Glutamatergic neuron (in vitro differentiated cells): ENCODE measurements around the gene MBD4. TPM values are rescaled to one million over a fixed set of nuclear protein-coding genes. Genes with fewer than 3 reads are reported as not detected.

Experiments used
- DNase-seq: peaks from one replicate; pipeline ENCODE4 v3.0.0; 2022
- H3K27ac Mint-ChIP-seq: one replicate; pipeline ENCODE4 v1.8.0; 2020; ENCODE audit warnings: mild to moderate bottlenecking, mixed read lengths, inconsistent platforms; ENCODE audit not compliant: unreplicated experiment
- H3K27me3 Mint-ChIP-seq: one replicate; pipeline ENCODE4 v1.8.0; 2020; ENCODE audit warnings: mild to moderate bottlenecking, moderate library complexity, mixed read lengths, inconsistent platforms; ENCODE audit not compliant: unreplicated experiment
- H3K36me3 Mint-ChIP-seq: one replicate; pipeline ENCODE4 v1.8.0; 2020; ENCODE audit warnings: mild to moderate bottlenecking, mixed read lengths, inconsistent platforms; ENCODE audit not compliant: unreplicated experiment
- H3K4me1 Mint-ChIP-seq: one replicate; pipeline ENCODE4 v1.8.0; 2020; ENCODE audit warnings: mild to moderate bottlenecking, low read depth, mixed read lengths, inconsistent platforms; ENCODE audit not compliant: unreplicated experiment
- H3K4me3 Mint-ChIP-seq: one replicate; pipeline ENCODE4 v1.8.0; 2020; ENCODE audit warnings: mild to moderate bottlenecking, mixed read lengths, inconsistent platforms; ENCODE audit not compliant: unreplicated experiment
- H3K9me3 Mint-ChIP-seq: one replicate; pipeline ENCODE4 v1.8.0; 2020; ENCODE audit warnings: mild to moderate bottlenecking, moderate library complexity, mixed read lengths, inconsistent platforms; ENCODE audit not compliant: unreplicated experiment
- total RNA-seq: library from RNA; stranded (reverse); fragmentation: NEBNext Ultra II Directional; extraction: Animal tissue kit (Norgen Biotek cat#: 25700); gene quantifications from one replicate; pipeline ENCODE4 v1.2.1, GENCODE V29; 2021; ENCODE audit not compliant: unreplicated experiment
- TF ChIP-seq, protein P1 (sequence below): fragments of 200-600 bp; sonication (generic); IDR thresholded peaks from one replicate; pipeline ENCODE4 v1.5.0; 2021; ENCODE audit not compliant: partially characterized antibody, unreplicated experiment

Gene MBD4
- total RNA-seq, 1 donor from 2014 or later, result 21.3 TPM

DNA sequence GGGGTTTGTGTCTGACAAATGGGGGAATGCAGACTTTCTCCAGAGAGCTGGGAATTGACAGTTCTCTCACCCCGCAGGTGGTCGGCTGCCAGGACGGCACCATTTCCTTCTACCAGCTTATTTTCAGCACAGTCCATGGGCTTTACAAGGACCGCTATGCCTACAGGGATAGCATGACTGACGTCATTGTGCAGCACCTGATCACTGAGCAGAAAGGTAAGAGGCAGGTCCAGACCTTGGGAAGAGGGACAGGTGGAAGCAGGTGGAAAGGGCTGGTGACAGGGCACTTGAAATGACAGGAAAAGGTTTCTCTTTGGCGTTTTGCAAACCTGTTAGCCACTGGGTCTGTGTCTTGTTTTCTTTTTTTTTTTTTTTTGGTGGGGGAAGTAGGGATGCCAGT is 36.8 kb upstream of the MBD4 start:
- Mint-ChIP-seq H3K4me3 (no peak overlapping the region), H3K36me3 (no peaks in the 10 kb centered on the region), H3K9me3 (peaks cover 2% of the 10 kb centered on the region), H3K4me1 (peaks cover 13% of the 10 kb centered on the region), H3K27ac (no peak overlapping the region), H3K27me3 (no peaks in the 10 kb centered on the region)
- TF ChIP-seq, protein P1, sequence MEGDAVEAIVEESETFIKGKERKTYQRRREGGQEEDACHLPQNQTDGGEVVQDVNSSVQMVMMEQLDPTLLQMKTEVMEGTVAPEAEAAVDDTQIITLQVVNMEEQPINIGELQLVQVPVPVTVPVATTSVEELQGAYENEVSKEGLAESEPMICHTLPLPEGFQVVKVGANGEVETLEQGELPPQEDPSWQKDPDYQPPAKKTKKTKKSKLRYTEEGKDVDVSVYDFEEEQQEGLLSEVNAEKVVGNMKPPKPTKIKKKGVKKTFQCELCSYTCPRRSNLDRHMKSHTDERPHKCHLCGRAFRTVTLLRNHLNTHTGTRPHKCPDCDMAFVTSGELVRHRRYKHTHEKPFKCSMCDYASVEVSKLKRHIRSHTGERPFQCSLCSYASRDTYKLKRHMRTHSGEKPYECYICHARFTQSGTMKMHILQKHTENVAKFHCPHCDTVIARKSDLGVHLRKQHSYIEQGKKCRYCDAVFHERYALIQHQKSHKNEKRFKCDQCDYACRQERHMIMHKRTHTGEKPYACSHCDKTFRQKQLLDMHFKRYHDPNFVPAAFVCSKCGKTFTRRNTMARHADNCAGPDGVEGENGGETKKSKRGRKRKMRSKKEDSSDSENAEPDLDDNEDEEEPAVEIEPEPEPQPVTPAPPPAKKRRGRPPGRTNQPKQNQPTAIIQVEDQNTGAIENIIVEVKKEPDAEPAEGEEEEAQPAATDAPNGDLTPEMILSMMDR, result no peak
- no peak for DNase-seq

DNA sequence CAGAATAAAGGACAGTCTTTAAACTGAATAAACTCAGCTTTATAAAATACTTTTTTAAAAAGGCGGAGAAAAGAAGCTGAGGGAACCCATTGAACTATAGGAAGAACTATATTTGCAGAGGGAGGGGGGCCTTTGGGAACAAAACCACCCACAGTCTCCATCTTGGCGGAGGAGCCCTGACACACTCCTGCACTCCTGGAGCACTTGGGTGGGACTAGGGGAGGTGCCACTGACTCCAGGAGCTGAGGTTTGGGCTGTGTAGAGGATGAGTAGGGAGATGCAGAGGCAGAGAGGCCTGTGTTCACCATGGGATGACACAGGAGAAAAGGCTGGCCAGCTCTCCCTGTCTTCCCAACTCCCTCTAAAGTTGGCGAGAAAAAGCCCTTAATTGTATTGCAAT is 36.1 kb upstream of the MBD4 start:
- TF ChIP-seq, protein P1, result no peak
- Mint-ChIP-seq H3K36me3 (no peaks in the 10 kb centered on the region), H3K4me3 (no peak overlapping the region), H3K27ac (no peak overlapping the region), H3K4me1 (peaks cover 8% of the 10 kb centered on the region), H3K9me3 (peaks cover 2% of the 10 kb centered on the region), H3K27me3 (no peaks in the 10 kb centered on the region)
- DNase-seq, result no peak

DNA sequence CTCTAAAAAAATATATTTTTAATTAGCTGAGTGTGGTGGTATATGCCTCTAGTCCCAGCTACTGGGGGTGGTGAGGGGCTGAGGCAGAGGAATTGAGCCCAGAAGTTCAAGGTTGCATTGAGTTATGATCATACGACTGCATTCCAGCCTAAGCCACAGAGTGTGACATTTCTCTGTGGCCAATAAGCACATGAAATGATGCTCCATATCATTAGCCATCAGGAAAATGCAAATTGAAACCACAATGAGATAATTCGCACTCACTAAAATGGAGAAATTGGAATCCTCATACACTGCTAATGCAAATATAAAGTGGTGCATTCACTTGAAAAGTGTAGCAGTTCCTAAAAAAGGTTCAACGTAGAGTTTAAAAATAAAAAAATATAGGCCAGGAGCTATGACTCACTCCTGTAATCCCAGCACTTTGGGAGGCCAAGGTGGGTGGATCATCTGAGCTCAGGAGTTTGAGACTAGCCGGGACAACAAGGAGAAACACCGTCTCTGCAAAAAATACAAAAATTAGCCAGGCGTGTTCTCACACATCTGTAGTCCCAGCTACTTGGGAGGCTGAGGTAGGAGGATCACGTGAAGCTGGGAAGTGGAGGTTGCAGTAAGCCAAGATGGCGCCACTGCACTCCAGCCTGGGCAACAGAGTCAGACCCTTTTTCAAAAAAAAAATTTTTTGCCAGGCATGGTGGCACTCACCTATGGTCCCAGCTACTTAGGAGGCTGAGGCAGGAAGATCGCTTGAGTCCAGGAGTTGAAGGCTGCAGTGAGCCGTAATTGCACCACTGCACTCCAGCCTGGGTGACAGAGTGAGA is 35.4 kb upstream of the MBD4 start:
- H3K4me1 Mint-ChIP-seq, result peaks cover 3% of the 10 kb centered on the region
- H3K27ac Mint-ChIP-seq, result no peak overlapping the region
- no peaks in the 10 kb centered on the region for H3K9me3 Mint-ChIP-seq
- no peaks in the 10 kb centered on the region for H3K36me3 Mint-ChIP-seq
- no peak overlapping the region for H3K4me3 Mint-ChIP-seq
- no peaks in the 10 kb centered on the region for H3K27me3 Mint-ChIP-seq
- DNase-seq, result no peak
- TF ChIP-seq, protein P1, result no peak

DNA sequence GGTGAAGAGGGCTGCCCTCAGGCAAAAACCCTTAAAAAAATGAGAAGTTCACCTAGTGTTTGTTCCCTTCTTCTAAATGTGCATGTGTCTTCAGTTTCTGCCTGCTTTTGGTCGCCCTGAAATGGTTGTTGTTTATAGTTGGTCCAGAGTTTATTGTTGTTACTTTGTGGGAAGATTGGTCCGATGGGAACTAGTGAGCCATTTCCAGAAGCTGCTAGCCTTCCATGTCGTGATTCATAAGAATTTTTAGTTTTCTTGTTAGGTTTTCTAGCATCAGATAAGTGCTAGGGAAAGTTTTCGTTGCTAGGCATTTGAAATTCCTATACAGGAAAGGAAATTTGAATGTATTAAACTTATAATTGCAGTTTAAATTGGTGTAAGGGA is 34.0 kb upstream of the MBD4 start:
- Mint-ChIP-seq H3K27me3 (no peaks in the 10 kb centered on the region), H3K9me3 (no peaks in the 10 kb centered on the region), H3K4me1 (no peaks in the 10 kb centered on the region), H3K36me3 (no peaks in the 10 kb centered on the region), H3K27ac (no peak overlapping the region), H3K4me3 (no peak overlapping the region)
- no peak for DNase-seq
- TF ChIP-seq, protein P1, result no peak

DNA sequence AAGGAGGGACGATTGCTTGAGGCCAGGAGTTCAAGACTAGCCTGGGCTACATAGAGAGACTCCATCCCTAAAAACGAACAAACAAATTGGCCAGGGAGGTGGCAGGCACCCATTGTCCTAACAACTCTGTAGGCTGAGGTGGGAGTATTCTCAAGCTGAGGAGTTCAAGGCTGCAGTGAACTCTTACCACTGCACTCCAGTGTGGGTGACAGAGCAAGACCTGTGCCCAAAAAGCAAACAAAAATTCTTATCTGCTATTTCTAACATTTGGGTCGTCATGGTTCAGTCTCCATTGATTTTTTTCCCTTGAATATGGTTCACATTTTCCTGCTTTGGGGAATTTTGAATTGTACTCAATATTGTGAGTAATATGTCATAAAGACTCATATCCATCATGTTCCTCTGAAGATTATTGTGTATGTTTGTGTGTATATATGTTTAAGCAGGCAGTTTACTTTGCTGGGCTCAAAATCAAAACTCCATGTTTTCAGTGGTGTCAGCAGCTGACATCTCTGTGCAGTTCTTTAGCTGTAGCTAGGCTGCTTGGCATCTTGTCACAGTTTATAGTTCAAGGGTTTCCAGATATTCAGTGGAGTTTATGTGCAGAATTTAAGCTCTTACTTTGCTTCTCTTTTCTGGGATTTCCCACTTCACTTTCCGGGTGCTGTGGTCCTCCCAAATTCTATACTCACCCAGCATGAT is 33.5 kb upstream of the MBD4 start:
- H3K4me1 Mint-ChIP-seq, result no peaks in the 10 kb centered on the region
- no peaks in the 10 kb centered on the region for H3K36me3 Mint-ChIP-seq
- H3K9me3 Mint-ChIP-seq, result no peaks in the 10 kb centered on the region
- TF ChIP-seq, protein P1, result no peak
- H3K4me3 Mint-ChIP-seq, result no peak overlapping the region
- H3K27me3 Mint-ChIP-seq, result no peaks in the 10 kb centered on the region
- DNase-seq, result no peak
- no peak overlapping the region for H3K27ac Mint-ChIP-seq
